GM18909 (cell line): ENCODE results near the gene UQCRC1.

Source experiments
- ATAC-seq: cut with Tn5 transposase; IDR thresholded peaks from one replicate; pipeline ENCODE4 v1.9.1; 2021; ENCODE audit warnings: mild to moderate bottlenecking; ENCODE audit not compliant: unreplicated experiment, poor library complexity

Gene UQCRC1

DNA sequence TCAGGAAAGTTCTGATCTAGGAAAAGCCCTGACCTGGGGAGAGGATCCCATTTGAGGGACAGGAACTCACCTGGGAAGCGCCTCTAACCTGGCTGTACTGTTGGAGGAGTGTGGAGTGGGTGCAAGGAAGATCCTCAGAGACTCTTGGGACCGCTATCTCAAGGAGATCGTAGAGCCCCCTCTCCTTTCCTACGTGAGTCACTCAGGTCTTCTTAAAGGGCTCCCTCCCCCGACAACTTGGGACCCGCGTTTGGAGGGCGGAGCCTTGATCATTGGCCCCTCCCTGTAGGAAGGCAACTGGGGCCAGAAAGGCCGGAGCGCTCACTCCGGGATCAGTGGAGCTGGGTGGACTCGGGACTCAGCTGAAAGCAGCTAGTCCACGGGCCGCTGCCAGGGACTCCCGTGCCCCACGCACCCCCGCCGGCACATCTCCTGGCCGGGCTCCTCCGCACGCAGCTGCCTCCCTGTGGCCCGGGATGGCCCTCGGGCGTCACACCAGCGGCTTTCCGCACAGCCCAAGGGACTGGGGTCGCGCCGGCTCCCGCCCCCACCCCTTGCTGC lies 25.3 kb upstream of the UQCRC1 start:
- peak; percentile 19 for ATAC-seq

DNA sequence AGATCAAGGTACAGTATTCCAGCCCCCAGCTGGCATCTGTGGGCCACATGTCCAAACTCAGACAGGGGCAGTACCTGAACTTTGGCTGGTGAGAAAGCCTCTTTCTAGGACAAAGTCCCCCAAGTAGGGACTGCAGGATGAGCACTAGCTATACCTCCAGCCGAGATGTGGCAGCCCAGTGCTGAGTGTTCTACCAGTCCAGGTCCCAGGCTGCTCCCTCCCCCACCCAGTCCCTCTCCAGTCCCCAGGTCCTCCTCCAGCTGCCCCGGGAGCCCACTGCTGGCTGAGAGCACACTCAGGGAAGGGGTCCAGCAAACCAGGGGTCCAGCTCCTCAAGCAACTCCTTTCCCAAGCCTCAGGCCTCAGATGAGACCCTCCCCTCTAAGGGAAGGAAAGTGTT lies 24.3 kb upstream of the UQCRC1 start:
- ATAC-seq, result no peak

DNA sequence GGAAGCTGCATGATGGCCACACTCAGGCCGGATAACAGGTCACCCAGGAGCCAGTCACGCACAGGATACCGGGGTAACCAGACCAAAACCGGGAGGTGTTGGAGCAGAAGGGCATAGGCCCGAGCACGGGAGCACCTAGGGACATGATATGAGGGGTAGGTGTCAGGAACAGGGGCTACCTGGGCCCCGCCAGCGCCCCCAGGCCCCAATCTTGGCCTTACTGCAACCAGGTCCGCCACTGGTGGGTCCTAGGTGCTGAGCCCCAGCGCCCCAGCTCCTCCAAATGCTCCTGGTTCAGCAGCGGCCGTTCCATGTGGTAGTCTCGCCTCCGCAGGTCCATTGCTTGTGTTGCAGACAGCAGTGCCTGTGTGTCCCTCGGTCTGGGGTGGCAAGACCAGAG lies 23.8 kb upstream of the UQCRC1 start:
- ATAC-seq, result no peak

DNA sequence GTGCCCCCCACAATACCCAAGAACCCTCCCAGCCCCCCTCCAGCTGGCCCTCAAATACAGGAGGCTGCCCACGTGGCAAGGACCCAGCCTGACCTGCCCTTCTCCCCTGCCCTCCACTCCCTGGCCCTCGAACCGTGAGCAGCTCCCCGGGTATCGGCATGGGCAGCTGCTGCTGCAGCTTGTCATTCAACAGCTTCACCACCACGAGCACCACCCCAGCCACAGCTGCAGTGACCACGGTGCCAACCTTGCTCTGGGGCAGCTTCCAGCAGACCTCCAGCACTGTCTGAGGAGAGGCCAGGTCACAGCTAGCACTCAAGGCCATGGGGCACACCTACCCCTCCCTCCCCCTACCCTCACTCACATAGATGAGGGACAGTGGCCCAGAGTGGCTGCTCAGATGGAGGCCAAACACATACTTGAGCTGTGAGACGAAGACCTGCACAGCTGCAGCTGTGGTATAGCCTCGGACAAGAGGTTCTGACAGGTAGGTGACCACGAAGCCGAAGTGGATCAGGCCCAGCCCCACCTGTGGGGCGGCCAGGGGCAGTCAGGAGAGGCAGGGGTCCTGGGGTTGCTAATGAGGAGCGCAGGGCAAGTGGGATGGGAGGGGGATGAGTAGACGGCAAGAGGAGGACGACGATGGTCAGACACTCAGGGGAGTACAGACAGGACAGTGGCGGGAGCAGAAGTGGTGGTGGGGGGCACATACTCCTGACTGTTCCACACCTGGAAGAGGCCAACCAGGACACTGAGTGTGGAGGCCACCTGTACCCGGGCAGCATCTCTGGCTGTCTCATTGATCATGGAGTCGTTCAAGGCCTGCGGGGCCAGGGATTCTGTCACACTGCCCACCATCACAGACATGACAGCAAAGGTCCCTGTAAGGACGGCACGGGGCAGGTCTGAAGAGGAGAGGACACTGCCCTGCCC lies 22.3 kb upstream of the UQCRC1 start:
- ATAC-seq, result no peak

DNA sequence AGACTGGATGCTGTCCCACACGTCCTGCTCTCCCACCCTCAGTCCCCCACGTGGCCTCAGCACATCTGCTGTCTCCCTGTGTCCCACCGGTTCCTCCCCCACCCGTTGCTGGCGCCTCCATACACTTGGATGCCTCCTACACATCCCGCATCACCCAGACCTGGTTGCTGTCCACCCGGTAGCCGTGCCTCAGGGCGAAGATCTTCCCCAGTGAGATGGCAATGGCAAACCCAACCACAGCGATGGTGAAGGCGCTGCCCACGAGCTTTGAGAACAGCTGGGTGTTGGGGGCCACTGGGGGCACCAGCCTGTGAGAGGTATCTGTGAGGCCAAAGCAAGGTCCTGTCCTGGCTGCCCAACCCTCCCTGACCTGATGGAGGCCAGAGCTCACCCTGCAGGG lies 21.4 kb upstream of the UQCRC1 start:
- no peak for ATAC-seq

DNA sequence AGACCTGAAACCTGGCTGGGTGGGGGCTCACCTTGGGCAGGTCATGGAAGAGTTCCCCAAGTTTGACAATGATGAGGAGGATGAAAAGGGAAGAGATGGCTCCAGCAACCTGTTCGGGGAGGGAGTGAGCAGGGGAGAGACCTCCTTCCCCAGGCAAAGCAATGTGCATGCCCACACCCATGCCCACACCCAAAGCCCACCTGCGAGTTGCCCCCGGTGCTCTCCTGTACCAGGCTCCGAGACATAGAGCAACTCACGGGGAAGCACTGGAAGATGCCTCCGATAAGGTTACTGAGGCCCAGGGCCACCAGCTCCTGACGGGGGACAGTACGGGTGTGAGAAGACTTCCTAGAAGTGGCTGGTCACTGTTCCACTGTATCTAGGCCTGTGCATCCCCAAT lies 21.0 kb upstream of the UQCRC1 start:
- ATAC-seq, result no peak

DNA sequence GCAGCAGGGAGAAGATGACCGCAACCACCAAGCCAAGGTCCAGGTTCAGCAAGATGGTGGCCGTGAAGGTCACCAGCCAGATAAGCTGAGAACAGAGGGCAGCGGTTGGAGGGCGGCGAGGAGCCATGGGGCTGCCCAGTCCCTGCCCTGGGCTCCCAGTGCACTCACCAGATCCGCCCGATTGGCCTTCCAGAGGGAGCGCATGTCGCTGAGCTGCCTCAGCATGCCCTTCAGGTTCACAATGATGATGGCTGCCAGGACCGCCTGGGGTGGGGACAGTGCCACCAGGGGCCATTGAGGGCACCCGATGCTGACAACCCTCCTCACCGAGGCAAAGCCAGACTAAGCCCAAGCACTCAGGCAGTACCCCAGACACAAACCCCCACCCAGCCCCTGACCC lies 20.4 kb upstream of the UQCRC1 start:
- no peak for ATAC-seq

DNA sequence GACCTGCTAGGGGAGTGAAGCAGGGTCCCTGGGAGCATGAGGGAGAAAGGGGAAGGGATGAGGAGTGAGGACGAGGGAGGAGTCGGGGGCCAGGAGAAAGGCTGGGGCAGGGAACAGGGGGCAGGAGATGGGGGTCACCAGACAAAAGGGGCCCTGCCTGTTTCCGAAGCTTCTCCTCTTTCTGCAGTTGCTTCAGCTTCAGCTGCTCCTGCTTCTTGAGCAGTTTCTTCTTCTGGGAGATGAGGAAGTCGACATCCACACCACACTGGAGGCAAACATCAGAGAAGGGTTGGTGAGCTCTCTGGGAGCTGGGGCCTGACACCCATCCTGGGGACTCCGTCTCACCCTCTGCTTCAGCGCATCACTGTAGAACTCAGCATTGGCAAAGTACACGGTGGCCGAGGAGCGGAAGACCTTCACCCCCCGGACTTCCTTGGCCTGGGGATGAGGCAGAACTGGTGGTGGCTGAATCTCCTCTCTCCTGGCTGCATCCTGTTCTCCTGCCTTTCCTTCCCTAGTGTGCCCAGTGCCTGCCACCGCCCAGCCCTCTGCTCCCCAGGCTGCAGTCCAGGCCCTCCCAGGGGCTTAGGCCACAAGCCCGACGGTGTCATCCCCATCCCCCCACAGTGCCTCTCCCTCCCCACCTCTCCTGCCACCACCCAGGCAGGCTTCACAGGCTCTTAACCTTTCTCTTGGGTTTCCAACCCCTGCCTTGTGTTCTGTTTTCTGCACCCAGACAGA lies 19.0 kb upstream of the UQCRC1 start:
- ATAC-seq, result no peak

DNA sequence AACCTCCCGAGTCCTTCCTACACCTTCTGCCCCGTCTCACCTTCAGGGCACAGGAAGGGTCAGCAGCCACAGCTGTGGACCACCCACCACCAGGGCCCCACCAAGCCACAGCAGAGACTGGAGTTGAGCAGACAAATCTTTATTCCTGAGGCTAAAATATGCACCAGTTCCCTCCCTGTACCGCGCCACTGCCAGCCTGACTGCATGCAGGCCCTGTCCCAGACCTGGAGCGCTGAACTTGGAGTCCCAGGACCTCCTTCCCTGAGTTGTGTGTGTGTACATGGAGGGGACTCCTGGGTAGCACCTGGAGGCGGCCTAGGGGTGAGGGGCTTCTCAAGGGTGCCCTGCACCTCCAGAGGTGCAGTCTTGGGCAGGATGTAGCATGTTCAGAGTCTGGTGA lies 16.2 kb upstream of the UQCRC1 start:
- ATAC-seq, result no peak

DNA sequence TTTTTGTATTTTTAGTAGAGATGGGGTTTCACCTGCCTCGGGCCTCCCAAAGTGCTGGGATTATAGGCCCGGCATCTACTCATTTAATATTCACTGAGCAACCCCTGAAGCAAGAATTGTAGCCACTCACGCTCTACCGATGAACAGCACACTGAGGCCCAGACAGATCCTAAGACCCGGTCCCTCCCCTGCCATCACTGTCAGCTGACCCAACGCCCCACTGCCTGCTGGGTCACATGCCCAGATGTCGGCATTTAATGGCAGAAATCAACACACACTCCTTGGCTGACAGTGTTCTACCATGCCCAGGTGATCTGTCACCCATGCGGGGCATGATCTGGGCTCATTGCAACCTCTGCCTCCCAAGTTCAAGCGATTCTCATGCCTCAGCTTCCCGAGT lies 15.3 kb upstream of the UQCRC1 start:
- ATAC-seq, result no peak

DNA sequence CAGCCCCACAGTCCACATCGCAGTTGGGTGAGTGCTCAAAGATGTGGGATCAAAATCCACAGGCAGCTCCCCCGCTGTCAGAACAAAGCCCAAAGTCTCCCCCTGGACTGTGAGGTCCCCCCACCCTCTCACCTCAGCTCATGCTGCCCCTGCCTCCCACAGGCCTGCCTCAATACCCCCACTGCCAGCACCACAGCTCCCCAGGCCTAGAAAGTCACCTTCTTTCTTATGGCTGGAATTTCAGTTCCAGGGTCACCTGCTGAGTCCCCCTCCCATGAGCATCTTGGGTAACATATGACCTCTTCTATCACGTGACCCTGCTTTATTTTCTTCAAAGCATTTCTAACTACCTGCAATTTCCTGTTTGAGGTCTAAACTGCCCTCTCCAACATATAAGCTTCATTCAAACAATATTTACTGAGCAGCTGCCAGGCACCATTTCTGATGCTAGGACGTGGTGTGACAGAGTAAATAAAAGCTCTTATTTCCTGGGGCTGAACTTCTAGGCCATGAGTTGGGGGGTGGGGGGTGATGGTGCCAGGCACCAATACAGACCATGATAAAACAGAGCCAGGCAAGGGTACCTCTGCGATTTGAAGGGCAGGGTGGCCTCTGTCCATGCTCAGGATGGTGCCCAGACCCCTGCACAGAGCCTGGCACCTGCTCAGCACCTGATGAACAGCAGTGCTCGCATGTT lies 14.6 kb upstream of the UQCRC1 start:
- ATAC-seq, result no peak

DNA sequence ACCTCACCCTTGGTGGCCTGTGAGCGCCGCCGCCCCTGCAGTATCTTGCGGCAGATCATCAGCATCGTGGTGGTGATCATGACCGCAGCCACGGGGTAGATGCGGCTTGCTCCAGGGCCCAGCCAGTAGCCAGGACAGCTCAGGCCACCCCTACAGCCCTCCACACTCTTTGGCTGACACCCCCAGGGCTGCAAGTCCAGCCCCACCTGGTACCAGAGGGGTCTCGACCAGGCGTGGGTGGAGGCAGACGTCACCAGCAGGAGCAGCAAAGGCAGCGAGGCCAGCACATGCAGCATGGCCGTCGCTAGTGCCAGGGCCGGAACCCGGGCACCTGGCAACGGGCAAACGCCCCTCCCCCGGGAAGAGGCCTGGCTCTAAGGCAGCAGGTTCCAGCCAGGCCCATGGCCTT lies 12.0 kb upstream of the UQCRC1 start, which contains the start of gene TMEM89:
Gene TMEM89, minus strand, starts transcription at position 309 of the 409 bp plus-strand sequence. Its CDS starts 13 bp downstream, at position 296.
- no peak for ATAC-seq

DNA sequence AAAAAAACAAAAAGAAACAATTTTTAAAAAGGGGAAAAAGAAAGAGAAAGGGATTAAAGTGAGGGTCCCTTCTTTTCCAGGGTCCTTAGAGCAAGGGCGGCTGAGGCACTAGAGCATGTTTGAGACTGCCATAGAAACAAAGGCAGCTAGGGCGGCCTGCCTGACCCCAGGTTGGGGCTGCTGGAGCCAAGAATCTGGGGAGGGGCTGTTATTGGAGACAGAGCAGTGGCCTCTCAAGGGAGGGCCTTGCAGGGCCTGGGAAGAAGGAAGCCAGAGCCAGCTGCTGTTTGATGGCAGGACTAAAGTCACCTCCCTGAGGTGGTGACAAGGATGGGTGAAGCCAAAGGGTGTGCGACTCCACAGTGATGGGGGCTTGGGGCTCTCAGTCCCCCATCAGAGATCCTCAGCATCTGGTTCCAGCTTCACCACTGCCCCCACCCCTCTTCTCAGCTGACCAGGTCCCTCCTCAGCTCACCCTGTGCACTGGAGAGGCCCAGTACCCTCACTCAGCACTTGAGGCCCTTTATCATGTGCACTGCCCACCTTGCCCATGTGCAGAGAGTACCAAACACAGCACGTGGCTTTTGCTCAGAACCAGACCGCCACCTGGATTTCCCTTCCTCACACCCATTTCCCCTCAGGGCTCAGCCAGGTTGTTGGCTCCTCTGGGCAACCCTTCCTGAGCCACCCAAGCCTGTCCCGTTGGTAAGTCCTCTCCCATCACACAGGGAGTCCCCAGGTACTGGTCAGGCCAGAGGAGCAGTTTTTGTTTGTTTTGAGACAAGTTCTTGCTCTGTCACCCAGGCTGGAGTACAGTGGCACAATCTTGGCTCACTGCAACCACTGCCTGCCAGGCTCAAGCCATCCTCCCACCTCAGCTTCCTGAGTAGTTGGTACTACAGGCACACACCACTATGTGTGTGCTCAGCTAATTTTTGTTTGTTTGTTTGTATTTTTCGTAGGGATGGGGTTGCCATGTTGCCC lies 10.4 kb upstream of the UQCRC1 start:
- no peak for ATAC-seq

DNA sequence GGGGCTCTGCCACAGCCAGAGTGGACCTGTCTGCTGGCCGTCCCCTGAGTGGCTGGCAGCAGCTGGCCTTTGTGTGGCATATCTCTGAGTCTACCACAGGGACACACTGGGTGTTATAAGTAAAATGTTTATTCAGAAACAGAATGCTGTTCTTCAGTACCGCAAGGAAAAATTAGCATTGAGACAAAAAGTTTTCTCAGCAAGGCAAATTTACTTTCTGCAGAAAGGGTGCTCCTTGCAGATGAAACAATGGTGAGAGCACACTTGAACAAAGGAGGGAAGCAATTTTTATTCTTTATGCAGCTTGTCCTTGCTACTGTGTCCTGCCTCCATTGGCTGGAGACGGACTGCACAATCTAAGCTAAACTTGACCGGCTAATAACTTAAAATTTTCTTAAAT lies 8.1 kb upstream of the UQCRC1 start:
- ATAC-seq, result no peak

DNA sequence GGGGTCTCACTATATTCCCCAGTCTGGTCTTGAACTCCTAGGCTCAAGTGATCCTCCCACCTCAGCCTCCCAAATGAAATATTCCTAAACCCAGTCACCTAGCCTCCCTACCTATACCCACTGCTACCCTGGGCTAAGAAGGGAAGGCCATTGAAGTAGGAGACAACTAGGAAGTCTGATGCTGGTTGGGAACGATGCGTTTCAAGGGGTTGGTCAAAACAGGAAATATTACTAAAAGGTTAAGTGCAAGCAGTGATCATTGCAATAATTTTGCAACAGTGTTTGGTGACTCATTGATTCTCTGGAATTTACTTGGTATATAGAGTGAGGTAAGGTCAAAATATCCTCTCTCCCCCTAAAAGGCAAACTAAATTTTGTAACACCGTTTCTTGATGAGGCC lies 4.6 kb upstream of the UQCRC1 start:
- no peak for ATAC-seq

DNA sequence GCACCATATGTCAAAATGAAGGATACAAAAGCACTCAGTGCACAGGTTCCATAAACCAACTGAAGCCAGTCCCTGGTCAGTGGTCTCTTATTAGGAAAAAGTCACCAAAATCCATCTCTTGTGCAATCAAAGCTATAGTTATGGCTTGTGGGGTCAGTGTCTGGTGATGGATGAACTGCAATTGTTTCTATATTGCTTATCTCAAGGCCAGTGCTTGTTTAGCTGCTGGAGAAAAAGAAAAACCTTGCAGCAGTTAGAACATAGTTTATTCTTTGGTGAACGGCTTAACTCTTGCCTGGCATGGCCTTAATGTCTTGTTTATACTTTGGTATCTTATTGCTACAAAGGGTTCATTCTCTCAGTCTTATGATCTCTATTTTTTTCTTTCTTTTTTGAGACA lies 2.9 kb upstream of the UQCRC1 start:
- ATAC-seq, result no peak

DNA sequence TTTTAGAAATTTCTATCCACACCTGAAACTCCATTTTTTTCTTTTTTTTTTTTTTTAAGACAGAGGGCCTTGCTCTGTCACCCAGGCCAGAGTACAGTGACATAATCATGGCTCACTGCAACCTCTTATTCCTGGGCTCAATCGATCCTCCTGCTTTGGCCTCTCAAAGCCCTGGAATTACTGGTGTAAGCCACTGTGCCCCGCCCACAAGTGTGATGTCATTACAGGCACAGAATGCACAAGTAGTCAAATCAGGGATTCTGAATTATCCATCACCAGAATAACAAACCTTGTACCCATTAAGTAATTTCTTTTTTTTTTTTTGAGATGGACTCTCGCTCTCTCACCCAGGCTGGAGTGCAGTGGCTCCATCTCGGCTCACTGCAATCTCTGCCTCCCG lies 1.9 kb downstream of the UQCRC1 start:
- no peak for ATAC-seq

DNA sequence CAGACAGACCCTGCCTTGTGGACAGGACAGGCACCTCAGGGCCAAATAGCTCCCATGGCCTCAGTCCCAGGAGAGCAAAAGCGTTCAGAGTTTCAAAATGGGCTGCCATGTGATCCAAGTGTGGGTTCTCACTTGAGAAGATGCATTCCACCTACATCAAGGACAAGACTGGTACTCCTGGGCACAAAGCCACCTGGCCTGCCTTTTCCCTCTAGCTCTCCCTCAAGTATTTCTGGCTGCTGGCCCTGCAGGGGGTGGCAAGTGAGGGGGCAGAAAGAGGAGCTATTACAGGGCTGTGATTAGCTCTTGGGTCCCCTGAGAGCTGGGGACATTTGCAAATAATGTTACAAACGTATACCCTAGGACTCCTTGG lies 7.8 kb downstream of the UQCRC1 start:
- no peak for ATAC-seq
